ENCODE data around the gene ABCC2. TPM values are rescaled to one million over a fixed set of nuclear protein-coding genes. Genes with fewer than 3 reads are reported as not detected.

ABCC2 gene
- total and polyA plus RNA-seq, 2 of the 4 experiments (the other 2 are of a cell fraction) = 0.21 to 0.36 TPM

- no peak overlapping the region for H4K8ac ChIP-seq (ENCODE audit: low read depth in 2 of 2, low read length in 2 of 2)
- H3K18ac ChIP-seq (ENCODE audit: low read depth, low read length) = no peak overlapping the region
- H2BK120ac ChIP-seq (ENCODE audit: low read depth, low read length) = no peak overlapping the region
- 91% methylated on average over 7 of the region's 9 CpGs; no CpG with 5 or more reads in 1 of the 2 experiments for WGBS, 2 experiments (ENCODE audit: extremely low coverage in 2 of 2, insufficient read length in 1 of 2)
- H2BK5ac ChIP-seq (ENCODE audit: low read depth, low read length, poor library complexity, severe bottlenecking) = no peak overlapping the region
- H3K27ac ChIP-seq (ENCODE audit: insufficient read depth, low read length) = no peak overlapping the region
- no peak overlapping the region for H3K4ac ChIP-seq (ENCODE audit: low read depth, low read length)
- no peak overlapping the region for H2BK20ac ChIP-seq (ENCODE audit: low read depth, low read length)
- H4K20me1 ChIP-seq (ENCODE audit: insufficient read depth, low read length) = no peaks in the 10 kb centered on the region
- CTCF ChIA-PET = no interaction called here
- BruUV-seq (replicated peaks) = no TSS peak
- no peak overlapping the region for H2AFZ ChIP-seq (replicated peaks; ENCODE audit: low read length, poor library complexity)
- H3K4me1 ChIP-seq (ENCODE audit: control insufficient read depth, insufficient read depth, low read length) = no peaks in the 10 kb centered on the region
- dilution Hi-C loops (cut with HindIII; ENCODE audit: low sequenced_read_pairs, unreplicated experiment) (no loop called here), intact Hi-C loops (cut with micrococcal nuclease) (no loop called here), in situ Hi-C loops (cut with MboI; ENCODE audit: low sequenced_read_pairs) (no loop called here)
- no peak overlapping the region for H3K23ac ChIP-seq (ENCODE audit: low read depth, low read length)
- H3K56ac ChIP-seq (ENCODE audit: extremely low read depth, insufficient read depth, low read length) = no peak overlapping the region
- no peak overlapping the region for H3K4me2 ChIP-seq (ENCODE audit: low read depth, low read length)
- no peaks in the 10 kb centered on the region for H3K9me1 ChIP-seq (ENCODE audit: insufficient read depth, low read length)
- peaks cover 40% of the 10 kb centered on the region for H3K36me3 ChIP-seq (ENCODE audit: control insufficient read depth, insufficient read depth, low read length)
- no peak overlapping the region for H4K5ac ChIP-seq (ENCODE audit: low read depth, low read length)
- H3K9ac ChIP-seq (ENCODE audit: low read depth, low read length) = no peak overlapping the region
- ATAC-seq (ENCODE audit: low read depth) (no peak), DNase-seq (no peak)
- H3K79me1 ChIP-seq (ENCODE audit: low read depth in 1 of 2, low read length in 2 of 2) = peaks cover 2 to 24% of the 10 kb centered on the region in 2 experiments; a peak in 3 of 4 replicates
- no peak overlapping the region for H2BK15ac ChIP-seq (ENCODE audit: low read depth, low read length)
- no peak overlapping the region for H3K14ac ChIP-seq (replicated peaks; ENCODE audit: low read depth, low read length)
- H2AK5ac ChIP-seq (ENCODE audit: low read depth, low read length) = no peak overlapping the region
- H2AK9ac ChIP-seq (replicated peaks; ENCODE audit: low read depth, low read length, poor library complexity) = no peak overlapping the region
- POLR2A ChIA-PET (ENCODE audit: unreplicated experiment) = no interaction called here
- H3K9me3 ChIP-seq (ENCODE audit: control insufficient read depth, insufficient read depth, low read length) = no peaks in the 10 kb centered on the region
- no peaks in the 10 kb centered on the region for H3K27me3 ChIP-seq (ENCODE audit: control insufficient read depth, insufficient read depth, low read length)
- no peak overlapping the region for H3K4me3 ChIP-seq (ENCODE audit: insufficient read depth, low read depth, low read length)
- no peak overlapping the region for H4K91ac ChIP-seq (ENCODE audit: insufficient read depth, low read depth, low read length)
- TF ChIP-seq MAFK (IDR thresholded peaks at IDR 0.05; ENCODE audit: low read depth, low read length) (no peak), USF2 (IDR thresholded peaks at IDR 0.05; ENCODE audit: low read depth, low read length) (no peak), POLR2A (IDR thresholded peaks at IDR 0.05; ENCODE audit: low read depth, low read length) (no peak), MAZ (IDR thresholded peaks at IDR 0.05; ENCODE audit: borderline replicate concordance, low read depth, low read length) (no peak), MXI1 (IDR thresholded peaks at IDR 0.05; ENCODE audit: borderline replicate concordance, low read depth, low read length) (no peak), CEBPB (IDR thresholded peaks at IDR 0.05; ENCODE audit: low read depth, low read length) (no peak), RFX5 (IDR thresholded peaks at IDR 0.05; ENCODE audit: low read depth, low read length) (no peak), FOS (IDR thresholded peaks at IDR 0.05; ENCODE audit: low read depth, low read length) (no peak)
Measured at GRCh38 chr10:99895867-99896266, 113.4 kb downstream of the ABCC2 start.

Other genes with a start within 250 kb of the ABCC2 start
- gene NKX2-3, start 249.7 kb upstream of the ABCC2 start, total RNA-seq (2012; rRNA removed) = not detected in 2 replicates
- not detected in 2 replicates for gene NKX2-3, start 249.7 kb upstream of the ABCC2 start, polyA plus RNA-seq (2012; rRNA removed)
- 9.2 and 13.1 TPM in 2 replicates for gene SLC25A28, start 162.2 kb upstream of the ABCC2 start, total RNA-seq (2012; rRNA removed)
- gene SLC25A28, start 162.2 kb upstream of the ABCC2 start, polyA plus RNA-seq (2012; rRNA removed) = 26.3 and 29.8 TPM in 2 replicates
- gene ENTPD7, start 123.1 kb upstream of the ABCC2 start, total RNA-seq (2012; rRNA removed) = 20.0 and 23.3 TPM in 2 replicates
- gene ENTPD7, start 123.1 kb upstream of the ABCC2 start, polyA plus RNA-seq (2012; rRNA removed) = 6.5 and 8.0 TPM in 2 replicates
- 40.1 and 41.1 TPM in 2 replicates for gene COX15, start 50.5 kb upstream of the ABCC2 start, total RNA-seq (2012; rRNA removed)
- gene COX15, start 50.5 kb upstream of the ABCC2 start, polyA plus RNA-seq (2012; rRNA removed) = 17.3 and 18.9 TPM in 2 replicates
- 7.0 and 17.2 TPM in 2 replicates for gene CUTC, start 50.4 kb upstream of the ABCC2 start, total RNA-seq (2012; rRNA removed)
- 9.1 and 10.2 TPM in 2 replicates for gene CUTC, start 50.4 kb upstream of the ABCC2 start, polyA plus RNA-seq (2012; rRNA removed)
- gene DNMBP, start 227.3 kb downstream of the ABCC2 start, total RNA-seq (2012; rRNA removed) = 10.9 and 13.6 TPM in 2 replicates
- gene DNMBP, start 227.3 kb downstream of the ABCC2 start, polyA plus RNA-seq (2012; rRNA removed) = 13.6 and 14.3 TPM in 2 replicates

Measured in IMR-90 (cell line).